ENCODE measurements around the gene DPAGT1.

DNA sequence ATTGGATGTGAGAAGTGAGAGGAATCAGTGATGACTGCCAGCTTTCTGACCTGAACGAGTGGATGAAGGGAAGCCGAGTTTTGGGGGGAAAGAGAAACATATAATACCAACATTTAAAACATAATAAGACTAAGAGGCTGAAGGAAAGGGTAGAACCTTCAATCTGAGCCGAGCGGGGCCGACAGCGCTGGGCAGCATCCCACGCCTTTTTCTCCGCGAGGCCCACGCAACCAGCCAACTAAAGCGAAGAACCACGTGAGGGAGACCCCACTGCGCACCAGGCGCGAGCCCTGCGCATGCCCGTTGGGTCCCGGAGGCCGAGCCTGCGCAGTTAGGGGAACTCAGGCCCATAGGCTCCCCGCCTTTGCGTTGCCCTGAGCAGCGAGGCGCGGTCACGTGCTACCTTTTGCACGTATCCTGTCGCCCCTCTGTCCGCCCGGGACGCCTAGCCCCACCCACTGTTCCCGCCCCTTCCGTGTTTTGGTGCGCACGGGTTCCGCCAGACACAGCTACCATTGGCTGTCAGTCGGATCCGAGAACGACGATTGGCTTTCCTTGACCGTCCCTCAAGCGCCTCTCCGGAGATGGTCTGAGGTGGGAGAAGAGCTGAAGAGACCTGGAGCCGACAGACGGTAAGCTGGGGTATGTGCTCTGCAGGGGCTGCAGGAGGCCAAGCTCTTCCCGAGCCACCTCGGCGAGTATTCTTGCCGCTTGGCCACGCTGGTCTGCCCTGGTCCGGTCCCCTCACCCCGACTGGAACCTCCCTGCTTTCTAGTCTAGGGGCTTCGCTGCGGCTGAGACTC is 19.6 kb upstream of the DPAGT1 start, which contains the start of gene HINFP:
- TF ChIP-seq POLR2A (IDR thresholded peaks at IDR 0.05) = peak; percentile 36 to 69
- TF ChIP-seq, protein P1, sequence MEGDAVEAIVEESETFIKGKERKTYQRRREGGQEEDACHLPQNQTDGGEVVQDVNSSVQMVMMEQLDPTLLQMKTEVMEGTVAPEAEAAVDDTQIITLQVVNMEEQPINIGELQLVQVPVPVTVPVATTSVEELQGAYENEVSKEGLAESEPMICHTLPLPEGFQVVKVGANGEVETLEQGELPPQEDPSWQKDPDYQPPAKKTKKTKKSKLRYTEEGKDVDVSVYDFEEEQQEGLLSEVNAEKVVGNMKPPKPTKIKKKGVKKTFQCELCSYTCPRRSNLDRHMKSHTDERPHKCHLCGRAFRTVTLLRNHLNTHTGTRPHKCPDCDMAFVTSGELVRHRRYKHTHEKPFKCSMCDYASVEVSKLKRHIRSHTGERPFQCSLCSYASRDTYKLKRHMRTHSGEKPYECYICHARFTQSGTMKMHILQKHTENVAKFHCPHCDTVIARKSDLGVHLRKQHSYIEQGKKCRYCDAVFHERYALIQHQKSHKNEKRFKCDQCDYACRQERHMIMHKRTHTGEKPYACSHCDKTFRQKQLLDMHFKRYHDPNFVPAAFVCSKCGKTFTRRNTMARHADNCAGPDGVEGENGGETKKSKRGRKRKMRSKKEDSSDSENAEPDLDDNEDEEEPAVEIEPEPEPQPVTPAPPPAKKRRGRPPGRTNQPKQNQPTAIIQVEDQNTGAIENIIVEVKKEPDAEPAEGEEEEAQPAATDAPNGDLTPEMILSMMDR (IDR thresholded peaks at IDR 0.05) = no peak

Measured in adrenal gland (tissue), 5 donors.